Measurements from ENCODE around the gene UBC. TPM values are rescaled to one million over a fixed set of nuclear protein-coding genes. Genes with fewer than 3 reads are reported as not detected.

UBC gene
- total and polyA plus RNA-seq, 9 of the 15 experiments (the other 6 are each of a cell fraction or from before 2014, with no cell fraction given), result 533 to 1,153 (median 813) TPM

DNA sequence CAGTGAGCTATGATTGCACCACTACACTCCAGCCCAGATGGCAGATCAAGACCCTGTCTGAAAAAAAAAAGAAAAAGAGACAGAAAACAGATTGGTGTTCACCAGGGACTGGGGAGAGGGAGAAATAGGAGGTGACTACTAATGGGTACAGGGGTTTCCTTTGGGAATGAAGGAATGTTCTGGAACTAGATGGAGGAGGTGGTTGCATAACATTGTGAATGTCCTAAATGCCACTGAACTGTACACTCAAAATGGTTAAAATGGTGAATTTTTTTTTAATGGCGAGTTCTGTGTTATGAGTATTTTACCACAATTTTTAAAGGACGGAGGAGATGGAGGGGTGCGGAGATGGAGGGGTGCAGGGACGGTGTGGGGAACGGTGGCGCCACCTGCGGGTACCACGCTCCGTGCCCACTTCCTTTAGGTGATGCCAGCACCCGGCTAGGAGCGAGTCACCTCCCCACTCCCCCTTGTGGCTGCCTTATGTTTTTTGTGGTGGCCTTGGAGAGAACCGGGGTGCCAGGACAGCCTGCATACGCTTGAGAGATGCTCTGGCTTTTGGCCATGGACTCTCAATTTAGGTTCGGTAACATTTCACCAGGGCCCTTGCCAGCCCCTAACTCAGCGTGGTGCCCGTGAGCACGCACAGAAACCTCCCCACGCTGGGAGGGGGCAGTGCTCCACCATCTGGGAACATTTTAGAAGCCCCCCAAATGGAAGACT, 16.1 kb downstream of the UBC start:
- Histone ChIP-seq H3K27ac (ENCODE audit: extremely low read depth, low read depth, low read length) (no peak overlapping the region), H3K4me2 (ENCODE audit: insufficient read depth, low read length) (peak overlapping the region; percentile 37; the same call in 1 of the 2 replicates), H3K27me3 (ENCODE audit: control insufficient read depth in 2 of 2, insufficient read depth in 2 of 2, low read length in 2 of 2) (no peaks in the 10 kb centered on the region), H3K9ac (ENCODE audit: insufficient read depth in 1 of 2, low read depth in 2 of 2, low read length in 2 of 2) (peak overlapping the region in 1 of 2 experiments; percentile 64; a peak in 1 of 4 replicates), H3K4me1 (replicated peaks in 1 of 2; ENCODE audit: control insufficient read depth in 2 of 2, insufficient read depth in 2 of 2, low read length in 2 of 2) (peaks cover 0 to 3% of the 10 kb centered on the region in 2 experiments; a peak in 2 of 5 replicates), H3K4me3 (no peak overlapping the region), H2AFZ (ENCODE audit: low read depth, low read length) (no peak overlapping the region), H3K36me3 (ENCODE audit: control insufficient read depth, insufficient read depth, low read length) (no peaks in the 10 kb centered on the region), H3K9me1 (ENCODE audit: control insufficient read depth, insufficient read depth, low read length) (no peaks in the 10 kb centered on the region), H3K79me2 (ENCODE audit: control insufficient read depth, insufficient read depth, low read length) (no peaks in the 10 kb centered on the region), H4K20me1 (replicated peaks; ENCODE audit: control insufficient read depth, insufficient read depth, low read length) (no peaks in the 10 kb centered on the region), H3K9me3 (replicated peaks; ENCODE audit: control insufficient read depth, insufficient read depth, low read depth, low read length) (no peaks in the 10 kb centered on the region)
- ChIA-PET POLR2A (no interaction called here), CTCF (ENCODE audit: low intra/inter-chr PET ratio) (interaction anchor here (0.5 kb wide), 1 partner anchor 18 kb away, joined by 3 read pairs; no protein-coding TSS in a partner anchor)
- 23% methylated on average over 16 of the region's 18 CpGs for WGBS (ENCODE audit: insufficient coverage, low coverage, missing lambda C conversion rate)
- intact Hi-C loops (cut with micrococcal nuclease), result no loop called here
- no peak for FAIRE-seq
- peak; percentile 47 to 57 (median 50) for DNase-seq (ENCODE audit: extremely low read depth in 1 of 4, low spot score in 3 of 4)
- in situ Hi-C loops (cut with MboI), result no loop called here
- BruUV-seq (replicated peaks), result no TSS peak
- ATAC-seq, result peak; percentile 79
- TF ChIP-seq ZNF133 (CRISPR knock-in tag; IDR thresholded peaks at IDR 0.05), result no peak
- TF ChIP-seq YY1 (IDR thresholded peaks at IDR 0.05; ENCODE audit: borderline replicate concordance in 1 of 3, control insufficient read depth in 1 of 3, extremely low read depth in 1 of 3, insufficient read depth in 3 of 3, insufficient read length in 1 of 3, insufficient replicate concordance in 2 of 3, low read depth in 1 of 3, low read length in 2 of 3), result peak in 1 of 3 experiments; percentile 32
- peak; percentile 38; the same call in 1 of the 2 replicates for TF ChIP-seq SMC3 (conservative IDR thresholded peaks at IDR 0.05; ENCODE audit: insufficient read depth, low read depth, low read length)
- TF ChIP-seq TFE3 (CRISPR knock-in tag; IDR thresholded peaks at IDR 0.05), result no peak
- TF ChIP-seq KDM4B (IDR thresholded peaks at IDR 0.05; ENCODE audit: borderline replicate concordance in 2 of 2, low read depth in 1 of 2), result no peak
- no peak for TF ChIP-seq NFXL1 (CRISPR knock-in tag; IDR thresholded peaks at IDR 0.05)
- peak; percentile 44 for TF ChIP-seq CTCFL (IDR thresholded peaks at IDR 0.05; ENCODE audit: borderline replicate concordance, insufficient read depth, low read depth, low read length, poor library complexity, severe bottlenecking)
- TF ChIP-seq, protein P1, sequence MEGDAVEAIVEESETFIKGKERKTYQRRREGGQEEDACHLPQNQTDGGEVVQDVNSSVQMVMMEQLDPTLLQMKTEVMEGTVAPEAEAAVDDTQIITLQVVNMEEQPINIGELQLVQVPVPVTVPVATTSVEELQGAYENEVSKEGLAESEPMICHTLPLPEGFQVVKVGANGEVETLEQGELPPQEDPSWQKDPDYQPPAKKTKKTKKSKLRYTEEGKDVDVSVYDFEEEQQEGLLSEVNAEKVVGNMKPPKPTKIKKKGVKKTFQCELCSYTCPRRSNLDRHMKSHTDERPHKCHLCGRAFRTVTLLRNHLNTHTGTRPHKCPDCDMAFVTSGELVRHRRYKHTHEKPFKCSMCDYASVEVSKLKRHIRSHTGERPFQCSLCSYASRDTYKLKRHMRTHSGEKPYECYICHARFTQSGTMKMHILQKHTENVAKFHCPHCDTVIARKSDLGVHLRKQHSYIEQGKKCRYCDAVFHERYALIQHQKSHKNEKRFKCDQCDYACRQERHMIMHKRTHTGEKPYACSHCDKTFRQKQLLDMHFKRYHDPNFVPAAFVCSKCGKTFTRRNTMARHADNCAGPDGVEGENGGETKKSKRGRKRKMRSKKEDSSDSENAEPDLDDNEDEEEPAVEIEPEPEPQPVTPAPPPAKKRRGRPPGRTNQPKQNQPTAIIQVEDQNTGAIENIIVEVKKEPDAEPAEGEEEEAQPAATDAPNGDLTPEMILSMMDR (IDR thresholded peaks at IDR 0.05 in 2 of 3, conservative IDR thresholded peaks at IDR 0.05 in 1 of 3; ENCODE audit: insufficient read depth in 2 of 3, low read depth in 1 of 3, low read length in 3 of 3), result peak; percentile 55 to 66 (median 65)
- no peak for TF ChIP-seq E2F8 (IDR thresholded peaks at IDR 0.05; ENCODE audit: low read depth, partially characterized antibody)
- TF ChIP-seq CTBP1 (IDR thresholded peaks at IDR 0.05; ENCODE audit: borderline replicate concordance), result peak; percentile 37; the same call in 1 of the 2 replicates

All from K562 (cell line).